ENCODE results near the gene GJD3. TPM values are rescaled to one million over a fixed set of nuclear protein-coding genes. Genes with fewer than 3 reads are reported as not detected.
A peak's percentile ranks its signal among the peaks of the same experiment; 100 is the strongest.

GJD3 gene
- total and polyA plus RNA-seq, 2 of the 4 experiments (the other 2 are of a cell fraction) = 0.10 TPM; not detected in 1

DNA sequence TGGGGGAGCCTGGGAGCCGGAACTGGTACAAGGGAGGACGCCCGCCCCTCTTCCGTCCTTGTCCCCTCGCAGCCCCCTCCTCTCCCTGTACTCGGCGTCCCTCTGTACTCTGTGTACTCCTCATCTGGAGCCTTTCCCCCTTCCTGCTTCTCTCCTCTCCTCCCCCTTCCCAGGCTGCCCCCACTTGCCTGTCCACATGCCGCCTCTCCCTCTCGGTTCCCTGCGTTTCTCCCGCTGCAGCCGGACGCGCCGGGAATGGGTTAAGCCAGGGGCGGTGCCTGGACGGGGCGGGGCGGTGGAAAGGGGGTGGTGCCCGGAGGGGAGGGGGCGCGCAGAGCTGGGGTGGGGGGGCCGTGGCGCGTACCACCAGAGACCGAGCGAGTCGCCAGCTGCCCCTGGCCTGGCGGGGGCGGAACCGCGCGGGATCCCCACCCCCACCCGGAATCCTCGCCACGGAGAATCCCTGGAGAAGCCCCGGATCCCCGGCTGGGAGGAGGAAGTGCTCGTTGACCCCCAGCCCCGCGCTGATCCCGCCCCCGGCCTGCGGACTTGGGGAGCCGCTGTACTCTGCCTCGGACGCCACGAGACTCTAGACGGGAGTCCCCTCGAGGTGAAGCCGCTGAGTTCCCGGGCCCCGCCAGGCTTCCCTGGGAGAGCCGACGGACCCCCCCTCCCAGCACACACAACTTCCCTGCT lies 22.6 kb downstream of the GJD3 start (continued):
- 0 out of 2 replicates have a peak, but pooled peaks have one; percentile 58 for TF ChIP-seq CHD1 (IDR thresholded peaks at IDR 0.05; ENCODE audit: low read depth, low read length)

DNA sequence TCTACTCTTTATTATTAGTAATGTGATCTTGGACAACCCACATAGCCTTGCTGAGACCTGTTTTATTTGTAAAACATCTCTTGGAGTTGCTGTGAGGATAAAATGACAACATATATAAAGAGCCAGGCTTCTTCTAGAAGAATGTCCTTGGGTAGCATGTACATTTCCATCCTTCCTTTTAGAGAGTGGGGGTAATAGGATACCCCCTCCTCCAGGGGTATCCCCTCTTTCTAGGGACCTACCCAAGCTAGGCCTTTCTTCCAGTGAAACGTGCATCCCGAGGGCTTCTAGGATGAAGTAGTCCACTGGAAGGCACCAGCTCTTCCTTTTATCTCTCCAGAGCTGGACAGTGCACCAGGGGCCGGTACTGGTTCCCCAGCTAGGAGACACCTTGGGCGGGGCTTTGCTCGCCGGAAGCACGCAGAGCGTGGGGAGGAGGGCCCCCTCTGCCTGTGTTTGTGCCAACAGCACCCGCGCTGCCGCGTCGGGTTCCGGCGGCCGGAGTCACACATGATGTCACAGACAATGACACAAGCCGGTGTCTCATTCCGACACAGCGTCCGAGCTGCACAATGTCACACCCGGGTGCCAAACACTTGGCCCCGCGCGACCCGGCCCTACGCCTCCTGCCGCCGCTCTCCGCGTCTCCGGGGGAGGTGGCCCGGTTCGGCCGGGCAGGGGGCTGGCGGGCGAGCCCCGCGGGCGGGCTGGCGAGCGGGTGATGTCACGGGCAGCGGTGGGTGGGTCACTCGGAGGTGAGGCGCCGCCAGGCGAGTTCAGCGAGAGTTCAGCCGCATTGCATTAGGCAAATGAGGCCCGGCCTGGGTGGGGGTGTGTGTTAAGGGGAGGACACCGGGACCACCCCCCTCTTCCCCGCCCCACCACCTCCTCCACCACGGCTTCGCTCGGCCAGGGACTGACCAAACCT lies 23.4 kb downstream of the GJD3 start:
- Histone ChIP-seq H2BK120ac (ENCODE audit: low read depth, low read length) (peak overlapping the region; percentile 59), H3K36me3 (ENCODE audit: control insufficient read depth, insufficient read depth, low read length) (peaks cover 1% of the 10 kb centered on the region; the same call in 1 of the 2 replicates), H2BK5ac (ENCODE audit: low read depth, low read length, poor library complexity, severe bottlenecking) (peak overlapping the region; percentile 57), H3K56ac (ENCODE audit: extremely low read depth, insufficient read depth, low read length) (peak overlapping the region; percentile 10; the same call in 1 of the 2 replicates), H2BK20ac (ENCODE audit: low read depth, low read length) (no peak overlapping the region), H3K4me1 (ENCODE audit: control insufficient read depth, insufficient read depth, low read length) (peaks cover 26% of the 10 kb centered on the region), H3K79me1 (ENCODE audit: low read depth in 1 of 2, low read length in 2 of 2) (peaks cover 32 to 85% of the 10 kb centered on the region in 2 experiments; a peak in 3 of 4 replicates), H3K14ac (replicated peaks; ENCODE audit: low read depth, low read length) (peak overlapping the region; percentile 90; the same call in 1 of the 2 replicates), H3K27me3 (ENCODE audit: control insufficient read depth, insufficient read depth, low read length) (no peaks in the 10 kb centered on the region), H3K4me2 (ENCODE audit: low read depth, low read length) (peak overlapping the region; percentile 75), H3K9me3 (ENCODE audit: control insufficient read depth, insufficient read depth, low read length) (no peaks in the 10 kb centered on the region), H3K9ac (ENCODE audit: low read depth, low read length) (peak overlapping the region; percentile 81), H3K27ac (ENCODE audit: insufficient read depth, low read length) (peak overlapping the region; percentile 73), H3K4ac (ENCODE audit: low read depth, low read length) (peak overlapping the region; percentile 79), H2BK15ac (ENCODE audit: low read depth, low read length) (peak overlapping the region; percentile 1; the same call in 1 of the 3 replicates), H4K5ac (ENCODE audit: low read depth, low read length) (no peak overlapping the region), H3K9me1 (ENCODE audit: insufficient read depth, low read length) (peaks cover 17% of the 10 kb centered on the region), H4K20me1 (ENCODE audit: insufficient read depth, low read length) (peaks cover 47% of the 10 kb centered on the region), H2AFZ (replicated peaks; ENCODE audit: low read length, poor library complexity) (peak overlapping the region; percentile 90), H2AK9ac (replicated peaks; ENCODE audit: low read depth, low read length, poor library complexity) (peak overlapping the region; percentile 95), H3K4me3 (ENCODE audit: insufficient read depth, low read depth, low read length) (peak overlapping the region; percentile 82), H4K91ac (ENCODE audit: insufficient read depth, low read depth, low read length) (peak overlapping the region; percentile 55; the same call in 1 of the 2 replicates), H3K18ac (ENCODE audit: low read depth, low read length) (no peak overlapping the region; the same call in 1 of the 2 replicates), H2AK5ac (ENCODE audit: low read depth, low read length) (peak overlapping the region; percentile 94), H3K23ac (ENCODE audit: low read depth, low read length) (peak overlapping the region; percentile 60; the same call in 1 of the 2 replicates), H4K8ac (ENCODE audit: low read depth in 2 of 2, low read length in 2 of 2) (peak overlapping the region; percentile 51 to 76; a peak in 2 of 4 replicates)
- 1% methylated on average over 19 of the region's 55 CpGs; no CpG with 5 or more reads in 1 of the 2 experiments for WGBS, 2 experiments (ENCODE audit: extremely low coverage in 2 of 2, insufficient read length in 1 of 2)
- intact Hi-C loops (cut with micrococcal nuclease) (loop anchor here (5.0 kb wide), 1 partner anchor 139 kb away; no protein-coding TSS in a partner anchor), in situ Hi-C loops (cut with MboI; ENCODE audit: low sequenced_read_pairs) (no loop called here), dilution Hi-C loops (cut with HindIII; ENCODE audit: low sequenced_read_pairs, unreplicated experiment) (no loop called here)
- POLR2A ChIA-PET (ENCODE audit: unreplicated experiment) = no interaction called here
- BruUV-seq (replicated peaks) = no TSS peak
- CTCF ChIA-PET = interaction anchor here (0.9 kb wide), 1 partner anchor 37 kb away, joined by 3 read pairs; no protein-coding TSS in a partner anchor
- peak; percentile 73 for DNase-seq
- ATAC-seq (ENCODE audit: low read depth) = peak; percentile 45
- TF ChIP-seq, protein P1, sequence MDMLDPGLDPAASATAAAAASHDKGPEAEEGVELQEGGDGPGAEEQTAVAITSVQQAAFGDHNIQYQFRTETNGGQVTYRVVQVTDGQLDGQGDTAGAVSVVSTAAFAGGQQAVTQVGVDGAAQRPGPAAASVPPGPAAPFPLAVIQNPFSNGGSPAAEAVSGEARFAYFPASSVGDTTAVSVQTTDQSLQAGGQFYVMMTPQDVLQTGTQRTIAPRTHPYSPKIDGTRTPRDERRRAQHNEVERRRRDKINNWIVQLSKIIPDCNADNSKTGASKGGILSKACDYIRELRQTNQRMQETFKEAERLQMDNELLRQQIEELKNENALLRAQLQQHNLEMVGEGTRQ (IDR thresholded peaks at IDR 0.05; ENCODE audit: low read depth, low read length) = no peak
- TF ChIP-seq CHD1 (IDR thresholded peaks at IDR 0.05; ENCODE audit: low read depth, low read length) = no peak
- peak; percentile 36 for TF ChIP-seq BHLHE40 (IDR thresholded peaks at IDR 0.05; ENCODE audit: low read depth, low read length)
- peak; percentile 79; the same call in 1 of the 2 replicates for TF ChIP-seq POLR2A (IDR thresholded peaks at IDR 0.05; ENCODE audit: low read depth, low read length)
- TF ChIP-seq, protein P2, sequence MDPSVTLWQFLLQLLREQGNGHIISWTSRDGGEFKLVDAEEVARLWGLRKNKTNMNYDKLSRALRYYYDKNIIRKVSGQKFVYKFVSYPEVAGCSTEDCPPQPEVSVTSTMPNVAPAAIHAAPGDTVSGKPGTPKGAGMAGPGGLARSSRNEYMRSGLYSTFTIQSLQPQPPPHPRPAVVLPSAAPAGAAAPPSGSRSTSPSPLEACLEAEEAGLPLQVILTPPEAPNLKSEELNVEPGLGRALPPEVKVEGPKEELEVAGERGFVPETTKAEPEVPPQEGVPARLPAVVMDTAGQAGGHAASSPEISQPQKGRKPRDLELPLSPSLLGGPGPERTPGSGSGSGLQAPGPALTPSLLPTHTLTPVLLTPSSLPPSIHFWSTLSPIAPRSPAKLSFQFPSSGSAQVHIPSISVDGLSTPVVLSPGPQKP (IDR thresholded peaks at IDR 0.05; ENCODE audit: borderline replicate concordance, low read depth, low read length) = no peak
- peak; percentile 9; the same call in 1 of the 2 replicates for TF ChIP-seq SMC3 (IDR thresholded peaks at IDR 0.05; ENCODE audit: low read depth, low read length)
- TF ChIP-seq MAFK (IDR thresholded peaks at IDR 0.05; ENCODE audit: low read depth, low read length) = no peak
- TF ChIP-seq RCOR1 (IDR thresholded peaks at IDR 0.05; ENCODE audit: insufficient replicate concordance, low read length) = no peak
- TF ChIP-seq MXI1 (IDR thresholded peaks at IDR 0.05; ENCODE audit: borderline replicate concordance, low read depth, low read length) = no peak
- no peak for TF ChIP-seq NFE2L2 (IDR thresholded peaks at IDR 0.05; ENCODE audit: low read depth, low read length)
- peak; percentile 88 for TF ChIP-seq MAZ (IDR thresholded peaks at IDR 0.05; ENCODE audit: borderline replicate concordance, low read depth, low read length)
